Skeletal muscle satellite cell (primary cell): Measurements from ENCODE around the gene CYP2A13.

Source experiments
- H3K27me3 ChIP-seq: 2 replicates; pipeline ENCODE4 v1.7.0; 2013; ENCODE audit warnings: low read length; ENCODE audit not compliant: control insufficient read depth, insufficient read depth
- H3K36me3 ChIP-seq: 2 replicates; pipeline ENCODE4 v1.7.0; 2013; ENCODE audit warnings: mild to moderate bottlenecking, control low read depth, low read length; ENCODE audit not compliant: insufficient read depth
- H3K4me1 ChIP-seq: 2 replicates; pipeline ENCODE4 v1.7.0; 2013; ENCODE audit warnings: low read length; ENCODE audit not compliant: control insufficient read depth, insufficient read depth
- H3K4me2 ChIP-seq: 2 replicates; pipeline ENCODE4 v1.7.0; 2013; ENCODE audit warnings: mild to moderate bottlenecking, low read length
- H3K4me3 ChIP-seq: 2 replicates; pipeline ENCODE4 v1.7.0; 2013; ENCODE audit warnings: low read length
- H3K9ac ChIP-seq: 2 replicates; pipeline ENCODE4 v1.7.0; 2013; ENCODE audit warnings: mild to moderate bottlenecking, low read depth, low read length, moderate library complexity
- H3K9me3 ChIP-seq: replicated peaks from 2 replicates; pipeline ENCODE4 v1.7.0; 2013; ENCODE audit warnings: mild to moderate bottlenecking, control low read depth, low read length

CYP2A13 gene

DNA sequence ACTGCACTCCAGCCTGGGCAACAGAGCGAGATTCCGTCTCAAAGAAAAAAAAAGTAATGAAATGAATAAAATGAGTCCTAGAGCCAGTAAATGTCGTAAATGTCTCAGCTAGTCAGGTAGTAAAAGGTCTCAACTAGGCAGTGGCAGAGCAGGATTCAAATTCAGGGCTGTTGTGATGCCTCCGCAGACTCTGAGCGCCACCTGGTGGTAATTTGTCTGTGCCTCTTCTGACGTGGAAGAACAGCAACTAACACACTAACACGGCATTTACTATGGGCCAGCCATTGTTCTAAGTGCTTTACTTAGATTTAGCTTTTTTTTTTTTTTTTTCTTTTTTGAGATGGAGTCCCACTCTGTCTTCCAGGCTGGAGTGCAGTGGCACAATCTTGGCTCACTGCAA, 56.2 kb downstream of the CYP2A13 start:
- H3K36me3 ChIP-seq, result no peaks in the 10 kb centered on the region
- no peak overlapping the region for H3K4me3 ChIP-seq
- no peaks in the 10 kb centered on the region for H3K9me3 ChIP-seq
- no peak overlapping the region for H3K9ac ChIP-seq
- peaks cover 21% of the 10 kb centered on the region for H3K27me3 ChIP-seq
- no peaks in the 10 kb centered on the region for H3K4me1 ChIP-seq
- H3K4me2 ChIP-seq, result no peak overlapping the region
